ENCODE measurements around the gene ANGPTL3. TPM values are rescaled to one million over a fixed set of nuclear protein-coding genes. Genes with fewer than 3 reads are reported as not detected.
"Not testable (repeated sequence)": the region's sequence is repeated elsewhere in the genome, so short reads cannot be mapped to it uniquely, and the experiment has no call there.

Gene ANGPTL3, protein sequence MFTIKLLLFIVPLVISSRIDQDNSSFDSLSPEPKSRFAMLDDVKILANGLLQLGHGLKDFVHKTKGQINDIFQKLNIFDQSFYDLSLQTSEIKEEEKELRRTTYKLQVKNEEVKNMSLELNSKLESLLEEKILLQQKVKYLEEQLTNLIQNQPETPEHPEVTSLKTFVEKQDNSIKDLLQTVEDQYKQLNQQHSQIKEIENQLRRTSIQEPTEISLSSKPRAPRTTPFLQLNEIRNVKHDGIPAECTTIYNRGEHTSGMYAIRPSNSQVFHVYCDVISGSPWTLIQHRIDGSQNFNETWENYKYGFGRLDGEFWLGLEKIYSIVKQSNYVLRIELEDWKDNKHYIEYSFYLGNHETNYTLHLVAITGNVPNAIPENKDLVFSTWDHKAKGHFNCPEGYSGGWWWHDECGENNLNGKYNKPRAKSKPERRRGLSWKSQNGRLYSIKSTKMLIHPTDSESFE
- not detected for total RNA-seq
- 1 to 10 TPM in 1 of 6 donors, under 1 TPM in 5; 0.52 to 1.0 (median 0.84) TPM for polyA plus RNA-seq (ENCODE audit: insufficient read length in 6 of 6)
- long read RNA-seq, donor 1, result 0 reads
- long read RNA-seq, donor 2, result 0 reads
- long read RNA-seq, donor 3, result 0 reads
- long read RNA-seq, donor 4, result 0 reads
- long read RNA-seq, donor 5, result 0 reads
- long read RNA-seq, donor 6, result 0 reads
- long read RNA-seq, donor 7, result 0 reads
- long read RNA-seq, donor 8, partial matches to known transcripts, result 9 of 9 reads
- long read RNA-seq, donor 8, other reads (novel, unspliced or antisense), result 0 of 9 reads
- long read RNA-seq, donor 9, result 0 reads
- long read RNA-seq, donor 10, result 0 reads
- long read RNA-seq, donor 11, result 0 reads
- long read RNA-seq, donor 12, result 0 reads

DNA sequence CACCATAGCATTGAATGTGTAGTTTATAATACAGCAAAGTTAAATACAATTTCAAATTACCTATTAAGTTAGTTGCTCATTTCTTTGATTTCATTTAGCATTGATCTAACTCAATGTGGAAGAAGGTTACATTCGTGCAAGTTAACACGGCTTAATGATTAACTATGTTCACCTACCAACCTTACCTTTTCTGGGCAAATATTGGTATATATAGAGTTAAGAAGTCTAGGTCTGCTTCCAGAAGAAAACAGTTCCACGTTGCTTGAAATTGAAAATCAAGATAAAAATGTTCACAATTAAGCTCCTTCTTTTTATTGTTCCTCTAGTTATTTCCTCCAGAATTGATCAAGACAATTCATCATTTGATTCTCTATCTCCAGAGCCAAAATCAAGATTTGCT, at the start of gene ANGPTL3:
ANGPTL3 (plus strand) TSS at position 240 of the 400 bp plus-strand sequence; CDS start at position 287, 47 bp downstream.
- ATAC-seq, result no peak
- no peak within 1 kb of the TSS for H3K4me3 ChIP-seq

DNA sequence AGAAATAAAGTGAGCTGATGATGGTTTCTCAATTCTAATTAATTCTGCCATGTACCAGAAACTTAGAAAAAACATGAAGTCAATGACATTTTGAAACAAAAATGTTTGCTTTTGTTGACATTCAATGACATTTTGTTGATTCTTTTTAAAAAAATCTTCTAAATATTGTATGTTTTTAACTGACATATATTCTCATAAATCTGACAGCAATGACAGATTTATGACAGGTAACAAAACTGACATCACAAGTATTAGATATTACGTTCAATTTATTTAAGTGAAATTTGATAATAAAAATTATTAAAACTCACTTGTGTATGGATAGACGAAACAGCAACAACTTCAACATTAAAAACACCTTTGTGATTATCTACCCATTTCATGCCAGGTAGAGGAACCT, 36.0 kb upstream of the ANGPTL3 start:
- TF ChIP-seq, protein P1, sequence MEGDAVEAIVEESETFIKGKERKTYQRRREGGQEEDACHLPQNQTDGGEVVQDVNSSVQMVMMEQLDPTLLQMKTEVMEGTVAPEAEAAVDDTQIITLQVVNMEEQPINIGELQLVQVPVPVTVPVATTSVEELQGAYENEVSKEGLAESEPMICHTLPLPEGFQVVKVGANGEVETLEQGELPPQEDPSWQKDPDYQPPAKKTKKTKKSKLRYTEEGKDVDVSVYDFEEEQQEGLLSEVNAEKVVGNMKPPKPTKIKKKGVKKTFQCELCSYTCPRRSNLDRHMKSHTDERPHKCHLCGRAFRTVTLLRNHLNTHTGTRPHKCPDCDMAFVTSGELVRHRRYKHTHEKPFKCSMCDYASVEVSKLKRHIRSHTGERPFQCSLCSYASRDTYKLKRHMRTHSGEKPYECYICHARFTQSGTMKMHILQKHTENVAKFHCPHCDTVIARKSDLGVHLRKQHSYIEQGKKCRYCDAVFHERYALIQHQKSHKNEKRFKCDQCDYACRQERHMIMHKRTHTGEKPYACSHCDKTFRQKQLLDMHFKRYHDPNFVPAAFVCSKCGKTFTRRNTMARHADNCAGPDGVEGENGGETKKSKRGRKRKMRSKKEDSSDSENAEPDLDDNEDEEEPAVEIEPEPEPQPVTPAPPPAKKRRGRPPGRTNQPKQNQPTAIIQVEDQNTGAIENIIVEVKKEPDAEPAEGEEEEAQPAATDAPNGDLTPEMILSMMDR (IDR thresholded peaks at IDR 0.05), result no peak
- DNase-seq, result no peak
- H3K4me1 ChIP-seq, result no peaks in the 10 kb centered on the region
- ATAC-seq, result no peak
- no peaks in the 10 kb centered on the region for H3K27me3 ChIP-seq
- no peak overlapping the region for H3K27ac ChIP-seq
- no peaks in the 10 kb centered on the region for H3K9me3 ChIP-seq
- H3K36me3 ChIP-seq, result no peaks in the 10 kb centered on the region
- H3K4me3 ChIP-seq, result no peak overlapping the region
- intact Hi-C loops (cut with DNase I), result no loop called here

More for the DNA sequence above, at the start of gene ANGPTL3:
- H3K4me1 ChIP-seq, result no peaks in the 10 kb centered on the region
- DNase-seq, result no peak
- no peaks in the 10 kb centered on the region for H3K36me3 ChIP-seq
- TF ChIP-seq, protein P1 (IDR thresholded peaks at IDR 0.05), result no peak
- H3K27ac ChIP-seq, result no peak within 1 kb of the TSS
- H3K27me3 ChIP-seq, result no peaks in the 10 kb centered on the region
- no peaks in the 10 kb centered on the region for H3K9me3 ChIP-seq
- intact Hi-C loops (cut with DNase I), result no loop called here

DNA sequence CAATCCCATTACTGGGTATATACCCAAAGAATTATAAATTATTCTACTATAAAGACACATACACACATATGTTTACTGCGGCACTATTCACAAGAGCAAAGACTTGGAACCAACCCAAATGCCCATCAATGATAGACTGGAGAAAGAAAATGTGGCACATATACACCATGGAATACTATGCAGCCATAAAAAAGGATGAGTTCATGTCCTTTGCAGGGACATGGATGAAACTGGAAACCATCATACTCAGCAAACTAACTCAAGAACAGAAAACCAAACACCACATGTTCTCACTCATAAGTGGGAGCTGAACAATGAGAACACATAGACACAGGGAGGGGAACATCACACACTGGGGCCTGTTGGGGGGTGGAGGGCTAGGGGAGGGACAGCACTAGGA, 30.1 kb upstream of the ANGPTL3 start:
- H3K4me3 ChIP-seq; intact Hi-C loops (cut with DNase I); H3K4me1 ChIP-seq; H3K27me3 ChIP-seq; H3K27ac ChIP-seq; DNase-seq; H3K36me3 ChIP-seq; ATAC-seq: not testable (repeated sequence)
- H3K9me3 ChIP-seq, result peaks cover 0 to 27% of the 10 kb centered on the region in 2 donors

DNA sequence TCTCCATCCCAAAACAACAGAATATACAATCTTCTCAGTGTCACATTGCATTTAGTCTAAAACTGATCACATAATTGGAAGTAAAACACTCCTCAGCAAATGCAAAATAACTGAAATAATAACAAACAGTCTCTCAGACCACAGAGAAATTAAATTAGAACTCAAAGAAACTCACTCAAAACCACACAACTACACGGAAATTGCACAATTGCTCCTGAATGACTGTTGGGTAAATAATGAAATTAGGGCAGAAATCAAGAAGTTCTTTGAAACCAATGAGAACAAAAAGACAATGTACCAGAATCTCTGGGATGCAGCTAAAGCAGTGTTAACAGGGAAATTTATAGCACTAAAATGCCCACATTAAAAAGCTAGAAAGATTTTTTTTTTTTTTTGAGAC, 29.4 kb upstream of the ANGPTL3 start:
- Histone ChIP-seq H3K9me3 (peaks cover 0 to 32% of the 10 kb centered on the region in 2 donors), H3K36me3 (peaks cover 0 to 11% of the 10 kb centered on the region in 2 donors)
- H3K27ac ChIP-seq; ATAC-seq; H3K27me3 ChIP-seq; intact Hi-C loops (cut with DNase I); DNase-seq; H3K4me3 ChIP-seq; H3K4me1 ChIP-seq: not testable (repeated sequence)

DNA sequence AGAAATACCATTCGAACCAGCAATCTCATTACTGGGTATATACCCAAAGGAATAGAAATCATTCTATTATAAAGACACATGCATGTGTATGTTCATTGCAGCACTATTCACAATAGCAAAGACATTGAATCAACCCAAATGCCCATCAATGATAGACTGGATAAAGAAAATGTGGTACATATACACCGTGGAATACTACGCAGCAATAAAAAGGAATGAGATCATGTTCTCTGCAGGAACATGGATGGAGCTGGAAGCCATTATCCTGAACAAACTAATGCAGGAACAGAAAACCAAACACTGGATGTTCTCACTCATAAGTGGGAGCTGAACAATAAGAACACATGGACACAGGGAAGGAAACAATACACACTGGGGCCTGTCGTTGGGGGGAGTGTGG, 25.8 kb upstream of the ANGPTL3 start:
- DNase-seq; intact Hi-C loops (cut with DNase I); H3K4me3 ChIP-seq; H3K27me3 ChIP-seq; H3K27ac ChIP-seq; ATAC-seq; H3K4me1 ChIP-seq: not testable (repeated sequence)
- peaks cover 0 to 20% of the 10 kb centered on the region in 2 donors for H3K36me3 ChIP-seq
- peaks cover 0 to 32% of the 10 kb centered on the region in 2 donors for H3K9me3 ChIP-seq

DNA sequence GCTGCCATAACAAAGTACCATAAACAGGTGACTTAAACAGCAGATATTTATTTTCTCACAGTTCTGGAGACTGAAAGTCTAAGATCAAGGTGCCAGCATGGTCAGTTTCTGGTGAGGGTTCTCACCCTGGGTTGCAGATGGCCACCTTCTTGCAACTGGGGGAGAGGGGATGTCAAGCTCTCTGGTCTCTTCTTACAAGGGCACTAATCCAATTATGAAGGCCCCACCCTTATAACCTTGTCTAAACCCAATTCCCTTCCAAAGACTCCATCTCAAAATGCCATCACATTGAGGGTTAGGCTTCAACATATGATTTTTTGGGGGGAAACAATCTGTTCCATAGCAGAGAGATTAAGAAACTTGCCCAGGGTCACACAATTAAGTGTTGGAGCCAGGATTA, 24.8 kb upstream of the ANGPTL3 start:
- H3K4me3 ChIP-seq, result no peak overlapping the region
- intact Hi-C loops (cut with DNase I), result no loop called here
- ATAC-seq (no peak), DNase-seq (no peak)
- H3K4me1 ChIP-seq, result no peaks in the 10 kb centered on the region
- H3K9me3 ChIP-seq, result peaks cover 0 to 26% of the 10 kb centered on the region in 2 donors
- no peaks in the 10 kb centered on the region for H3K27me3 ChIP-seq
- peaks cover 0 to 21% of the 10 kb centered on the region in 2 donors for H3K36me3 ChIP-seq
- no peak overlapping the region for H3K27ac ChIP-seq
- TF ChIP-seq, protein P1 (IDR thresholded peaks at IDR 0.05), result no peak

Measured in left lung (tissue), 14 donors.